HG03097 (cell line): Measurements from ENCODE around the gene SNAP29.

Experiments used
- ATAC-seq: cut with Tn5 transposase; IDR thresholded peaks from one replicate; pipeline ENCODE4 v1.9.1; 2021; ENCODE audit not compliant: unreplicated experiment, low FRiP score

SNAP29 gene

GRCh38 chr22:20865331-20865730 lies 6.5 kb downstream of the SNAP29 start:
- no peak for ATAC-seq

GRCh38 chr22:20865875-20866445 lies 7.2 kb downstream of the SNAP29 start:
- no peak for ATAC-seq

GRCh38 chr22:20866736-20867135 lies 7.9 kb downstream of the SNAP29 start:
- no peak for ATAC-seq

GRCh38 chr22:20867179-20868024 lies 8.6 kb downstream of the SNAP29 start:
- ATAC-seq = no peak

- no peak for ATAC-seq
Observed at GRCh38 chr22:20868025-20868962, 9.5 kb downstream of the SNAP29 start.

- no peak for ATAC-seq
Observed at GRCh38 chr22:20869234-20869633, 10.4 kb downstream of the SNAP29 start.

GRCh38 chr22:20873214-20873613 lies 14.4 kb downstream of the SNAP29 start:
- ATAC-seq = no peak

- ATAC-seq = no peak
Observed at GRCh38 chr22:20875296-20875695, 16.5 kb downstream of the SNAP29 start.

GRCh38 chr22:20877715-20878114 lies 18.9 kb downstream of the SNAP29 start:
- no peak for ATAC-seq

- no peak for ATAC-seq
Observed at GRCh38 chr22:20881231-20881630, 22.4 kb downstream of the SNAP29 start.

GRCh38 chr22:20881869-20882815 lies 23.3 kb downstream of the SNAP29 start:
- no peak for ATAC-seq

- ATAC-seq = no peak
Observed at GRCh38 chr22:20882855-20883254, 24.0 kb downstream of the SNAP29 start.

GRCh38 chr22:20884454-20884853 lies 25.6 kb downstream of the SNAP29 start:
- no peak for ATAC-seq

- ATAC-seq = no peak
Observed at GRCh38 chr22:20885017-20885556, 26.3 kb downstream of the SNAP29 start.

- no peak for ATAC-seq
Observed at GRCh38 chr22:20885557-20886323, 26.9 kb downstream of the SNAP29 start.

- ATAC-seq = no peak
Observed at GRCh38 chr22:20887375-20887774, 28.6 kb downstream of the SNAP29 start.

- no peak for ATAC-seq
Observed at GRCh38 chr22:20889025-20889704, 30.4 kb downstream of the SNAP29 start.

GRCh38 chr22:20889904-20890540 lies 31.2 kb downstream of the SNAP29 start:
- ATAC-seq = no peak
